Colonic mucosa (tissue), 4 donors: ENCODE data around the gene C2CD4A. TPM values are rescaled to one million over a fixed set of nuclear protein-coding genes. Genes with fewer than 3 reads are reported as not detected.

Source experiments
- DNase-seq: peaks from one replicate; pipeline ENCODE4 v3.0.0-alpha.2; 2020
- H3K27ac ChIP-seq: fragments of 200-600 bp; one replicate; pipeline ENCODE4 v1.8.0; 2021
- H3K27me3 ChIP-seq: fragments of 200-600 bp; one replicate; pipeline ENCODE4 v1.8.0; 2021
- H3K36me3 ChIP-seq: fragments of 200-600 bp; one replicate; pipeline ENCODE4 v1.8.0; 2021
- H3K4me1 ChIP-seq: fragments of 200-600 bp; one replicate; pipeline ENCODE4 v1.8.0; 2021; ENCODE audit warnings: mild to moderate bottlenecking
- H3K4me3 ChIP-seq: fragments of 200-600 bp; one replicate; pipeline ENCODE4 v1.8.0; 2021
- H3K9ac ChIP-seq, 2 donors: one replicate each; pipeline ENCODE4 v1.7.0; 2013; ENCODE audit warnings: control low read depth in 2 of 2, low read depth in 2 of 2, low read length in 2 of 2
- H3K9me3 ChIP-seq: fragments of 200-600 bp; one replicate; pipeline ENCODE4 v1.8.0; 2021
- CTCF ChIP-seq: fragments of 200-600 bp; IDR thresholded peaks from one replicate; pipeline ENCODE4 v1.8.0; 2022; ENCODE audit warnings: antibody characterized with exemption, mild to moderate bottlenecking
- intact Hi-C: fragments of 100-400 bp; cut with DNase I; formaldehyde crosslinking; loops from one replicate; pipeline ENCODE4 v1.14.1; 2022
- total RNA-seq, 2 donors: library from RNA; stranded (reverse); fragmentation: NEBNext Ultra II Directional in 1 of 2; extraction: Animal tissue kit (Norgen Biotek cat#: 25700) in 1 of 2; gene quantifications; one replicate each; pipeline ENCODE4 v1.2.1, GENCODE V29; 2021
- donor health status: healthy.
- donor health status: DM: no; HTN: no; CAD: no.
- donor health status: DM: no; HTN: no; CAD: no.

C2CD4A gene
- total RNA-seq, 2 donors from 2014 or later, result 2.4 to 3.7 TPM

DNA sequence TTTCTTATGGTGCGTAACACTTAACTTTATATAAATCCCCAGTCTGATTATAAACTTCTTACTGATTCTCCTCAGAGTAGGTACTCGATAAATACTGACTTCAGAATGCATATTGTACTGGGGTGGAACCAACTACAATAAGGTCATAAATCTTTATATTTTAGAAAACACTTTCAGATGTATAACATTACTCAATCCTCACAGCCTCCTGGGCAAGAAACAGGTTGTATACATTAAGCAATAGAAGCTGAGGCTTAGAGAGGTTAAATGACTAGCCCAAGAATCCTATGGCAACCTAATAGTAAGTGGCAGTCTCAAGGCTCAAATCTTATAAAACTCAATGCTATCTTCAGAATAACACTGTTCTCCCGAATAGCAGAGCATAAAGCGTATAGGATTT, 15.6 kb upstream of the C2CD4A start:
- Histone ChIP-seq H3K36me3 (no peaks in the 10 kb centered on the region), H3K27ac (peak overlapping the region; percentile 28), H3K27me3 (no peaks in the 10 kb centered on the region), H3K4me3 (no peak overlapping the region), H3K9me3 (no peaks in the 10 kb centered on the region), H3K4me1 (peaks cover 3% of the 10 kb centered on the region), H3K9ac (no peak overlapping the region)
- no peak for DNase-seq
- no peak for TF ChIP-seq CTCF
- intact Hi-C loops, result no loop called here

DNA sequence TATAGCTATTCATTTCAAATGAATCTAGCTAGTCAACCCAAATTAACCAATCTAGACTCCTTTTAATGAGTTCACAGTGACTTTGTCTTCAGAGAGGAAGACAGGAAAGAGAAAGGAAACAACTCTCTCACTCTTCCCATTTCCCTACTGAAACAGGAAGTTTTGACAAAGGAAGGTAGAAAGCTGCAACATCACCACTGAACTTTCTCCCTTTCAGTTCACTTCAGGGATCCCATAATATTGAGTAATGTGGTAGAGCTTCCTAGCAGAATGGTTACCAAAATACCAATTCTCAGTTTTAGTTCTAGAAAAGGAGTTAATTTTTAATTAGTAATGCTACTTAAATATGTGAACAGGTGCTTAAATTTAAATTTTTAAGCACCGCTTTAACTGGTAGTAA, 14.1 kb upstream of the C2CD4A start:
- Histone ChIP-seq H3K36me3 (no peaks in the 10 kb centered on the region), H3K9ac (no peak overlapping the region), H3K4me1 (peaks cover 3% of the 10 kb centered on the region), H3K9me3 (no peaks in the 10 kb centered on the region), H3K4me3 (no peak overlapping the region), H3K27me3 (no peaks in the 10 kb centered on the region), H3K27ac (no peak overlapping the region)
- no peak for TF ChIP-seq CTCF
- intact Hi-C loops, result no loop called here
- no peak for DNase-seq

DNA sequence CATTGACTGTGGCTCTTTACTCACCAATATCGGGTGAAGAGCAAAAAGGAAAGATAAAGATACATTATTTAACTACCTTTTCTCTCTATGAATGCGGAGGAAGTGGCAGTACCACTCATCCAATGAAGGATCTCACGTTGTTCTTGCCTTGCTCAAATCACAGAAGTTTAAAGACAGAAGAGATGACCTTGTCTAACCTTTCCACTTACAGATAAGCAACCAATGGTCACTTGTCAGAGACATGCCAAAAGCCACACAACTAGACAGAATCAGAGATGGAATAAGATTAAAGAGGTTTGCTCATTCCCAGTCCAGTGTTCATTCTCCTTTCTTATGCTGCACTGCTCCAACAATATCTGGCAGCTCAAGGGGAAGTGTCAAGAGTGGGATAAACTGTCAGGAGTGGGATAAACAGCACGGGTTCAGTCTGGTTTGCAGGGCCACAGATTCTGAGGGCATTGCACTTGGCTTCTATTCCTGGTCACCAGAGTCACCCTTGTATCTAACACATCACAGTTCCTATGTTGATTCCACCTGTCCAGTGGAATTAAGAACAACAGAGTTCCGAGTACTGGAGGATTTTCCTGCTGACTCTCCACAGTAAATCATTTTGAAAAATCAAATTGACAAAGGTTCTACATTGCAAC, 13.2 kb upstream of the C2CD4A start:
- no peaks in the 10 kb centered on the region for H3K9me3 ChIP-seq
- no peak for TF ChIP-seq CTCF
- H3K27me3 ChIP-seq, result no peaks in the 10 kb centered on the region
- peaks cover 3% of the 10 kb centered on the region for H3K4me1 ChIP-seq
- no peak overlapping the region for H3K4me3 ChIP-seq
- H3K9ac ChIP-seq, result no peak overlapping the region
- no peak overlapping the region for H3K27ac ChIP-seq
- intact Hi-C loops, result no loop called here
- no peaks in the 10 kb centered on the region for H3K36me3 ChIP-seq
- no peak for DNase-seq

GRCh38 chr15:62054979-62055378, 11.8 kb upstream of the C2CD4A start:
- no peaks in the 10 kb centered on the region for H3K9me3 ChIP-seq
- no peak for TF ChIP-seq CTCF
- no peak overlapping the region for H3K9ac ChIP-seq
- no peak overlapping the region for H3K4me3 ChIP-seq
- no peak overlapping the region for H3K27ac ChIP-seq
- no peaks in the 10 kb centered on the region for H3K36me3 ChIP-seq
- H3K4me1 ChIP-seq, result peaks cover 3% of the 10 kb centered on the region
- DNase-seq, result no peak
- intact Hi-C loops, result no loop called here
- H3K27me3 ChIP-seq, result no peaks in the 10 kb centered on the region

GRCh38 chr15:62057341-62057980, 9.3 kb upstream of the C2CD4A start:
- H3K4me1 ChIP-seq, result no peaks in the 10 kb centered on the region
- DNase-seq, result no peak
- H3K27ac ChIP-seq, result no peak overlapping the region
- TF ChIP-seq CTCF, result no peak
- H3K27me3 ChIP-seq, result no peaks in the 10 kb centered on the region
- no peaks in the 10 kb centered on the region for H3K9me3 ChIP-seq
- no peak overlapping the region for H3K9ac ChIP-seq
- intact Hi-C loops, result no loop called here
- H3K4me3 ChIP-seq, result no peak overlapping the region
- H3K36me3 ChIP-seq, result no peaks in the 10 kb centered on the region
